ENCODE data around the gene EDC3.
"Not testable (repeated sequence)": the region's sequence is repeated elsewhere in the genome, so short reads cannot be mapped to it uniquely, and the experiment has no call there.

EDC3 gene

DNA sequence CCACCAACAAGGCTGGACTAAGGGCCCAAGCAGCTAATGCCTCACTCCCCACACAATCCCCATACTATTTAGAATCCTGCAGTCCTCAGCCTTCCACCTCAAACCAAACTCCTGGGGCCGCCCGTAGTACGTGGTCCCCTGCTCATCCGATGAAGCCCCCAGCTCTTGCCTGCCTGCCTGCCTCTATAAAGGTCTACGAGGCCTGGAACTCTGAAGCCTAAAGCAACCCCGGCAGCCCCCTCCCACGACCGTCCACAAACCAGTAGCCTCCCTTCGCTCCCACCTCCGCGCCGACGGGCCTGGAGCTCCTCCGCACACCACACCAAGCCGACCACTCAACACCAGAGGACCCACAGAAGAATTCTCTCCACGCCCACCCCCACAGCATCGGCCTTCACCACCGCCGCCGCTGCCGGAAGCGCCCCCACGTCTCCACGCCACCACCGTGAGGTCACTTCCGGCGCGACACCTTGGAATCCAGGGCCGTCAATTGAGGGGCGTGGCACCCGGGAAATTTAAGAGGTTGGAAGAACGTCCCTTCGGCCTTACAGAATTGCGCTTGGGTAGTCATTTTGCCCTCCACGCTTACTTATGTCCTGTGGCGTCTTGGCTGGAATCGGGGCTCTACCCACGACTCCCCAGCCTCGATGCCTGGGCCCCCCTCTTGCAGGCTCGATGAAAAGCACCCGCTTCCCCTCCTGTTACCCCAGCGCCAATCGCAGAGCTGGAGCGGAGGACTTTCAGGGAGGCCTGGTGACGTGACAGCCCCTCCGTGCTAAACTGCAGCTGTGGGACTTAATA is at the start of gene EDC3:
TSS of gene EDC3 (minus strand) at position 428 of the 801 bp plus-strand sequence. CDS start 20,900 bp downstream, outside the sequence.
- DNase-seq, result peak; percentile 95

GRCh38 chr15:74742422-74742821 is 46.6 kb upstream of the EDC3 start:
- no peak for DNase-seq

DNA sequence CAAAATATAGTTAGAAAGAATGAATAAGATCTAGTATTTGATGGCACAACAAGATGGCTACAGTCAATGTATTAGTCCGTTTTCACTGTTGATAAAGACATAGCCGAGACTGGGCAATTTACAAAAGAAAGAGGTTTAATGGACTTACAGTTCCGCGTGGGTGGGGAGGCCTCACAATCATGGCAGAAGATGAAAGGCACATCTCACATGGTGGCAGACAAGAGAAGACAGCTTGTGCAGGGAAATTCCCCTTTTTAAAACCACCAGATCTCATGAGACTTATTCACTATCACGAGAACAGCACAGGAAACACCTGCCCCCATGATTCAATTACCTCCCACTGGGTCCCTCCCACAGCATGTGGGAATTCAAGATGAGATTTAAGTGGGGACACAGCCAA is 42.4 kb upstream of the EDC3 start:
- DNase-seq, result not testable (repeated sequence)

DNA sequence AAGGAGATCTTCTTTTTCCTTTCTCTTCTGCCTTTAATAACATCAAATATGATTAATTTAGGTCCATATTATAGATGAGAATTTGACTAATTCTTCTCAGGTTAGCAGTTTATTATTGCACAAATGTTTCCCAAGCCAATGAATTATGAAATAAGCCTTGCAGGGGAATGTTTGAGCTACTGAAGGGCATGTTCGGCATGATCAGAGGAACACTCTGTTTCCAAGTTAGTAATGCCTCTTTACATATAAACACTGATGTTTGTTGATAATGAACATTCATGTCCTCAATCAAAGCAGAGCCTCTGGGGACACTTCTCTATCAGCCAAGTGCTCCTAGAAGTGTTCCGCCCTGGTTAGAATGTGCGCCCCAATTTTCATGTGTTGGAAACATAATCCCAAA is 39.5 kb upstream of the EDC3 start:
- no peak for DNase-seq

- DNase-seq, result no peak
Measured at GRCh38 chr15:74733269-74733668, 37.4 kb upstream of the EDC3 start.

- no peak for DNase-seq
Measured at GRCh38 chr15:74732846-74733245, 37.0 kb upstream of the EDC3 start.

- DNase-seq, result no peak
Measured at GRCh38 chr15:74730619-74731316, 34.9 kb upstream of the EDC3 start.

DNA sequence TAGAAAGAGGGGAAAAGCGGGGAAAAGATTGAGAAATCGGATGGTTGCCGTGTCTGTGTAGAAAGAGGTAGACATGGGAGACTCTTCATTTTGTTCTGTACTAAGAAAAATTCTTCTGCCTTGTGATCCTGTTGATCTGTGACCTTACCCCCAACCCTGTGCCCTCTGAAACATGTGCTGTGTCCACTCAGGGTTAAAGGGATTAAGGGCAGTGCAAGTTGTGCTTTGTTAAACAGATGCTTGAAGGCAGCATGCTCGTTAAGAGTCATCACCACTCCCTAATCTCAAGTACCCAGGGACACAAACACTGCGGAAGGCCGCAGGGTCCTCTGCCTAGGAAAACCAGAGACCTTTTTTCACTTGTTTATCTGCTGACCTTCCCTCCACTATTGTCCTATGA is 33.5 kb upstream of the EDC3 start:
- not testable (repeated sequence) for DNase-seq

DNA sequence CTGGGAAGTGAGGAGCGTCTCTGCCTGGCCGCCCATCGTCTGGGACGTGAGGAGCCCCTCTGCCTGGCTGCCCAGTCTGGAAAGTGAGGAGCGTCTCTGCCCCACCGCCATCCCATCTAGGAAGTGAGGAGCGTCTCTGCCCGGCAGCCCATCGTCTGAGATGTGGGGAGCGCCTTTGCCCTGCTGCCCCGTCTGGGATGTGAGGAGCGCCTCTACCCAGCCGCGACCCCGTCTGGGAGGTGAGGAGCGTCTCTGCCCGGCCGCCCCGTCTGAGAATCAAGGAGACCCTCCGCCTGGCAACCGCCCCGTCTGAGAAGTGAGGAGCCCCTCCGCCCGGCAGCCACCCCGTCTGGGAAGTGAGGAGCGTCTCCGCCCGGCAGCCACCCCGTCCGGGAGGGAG is 32.9 kb upstream of the EDC3 start:
- not testable (repeated sequence) for DNase-seq

GRCh38 chr15:74727727-74728126 is 31.9 kb upstream of the EDC3 start:
- peak; percentile 62 for DNase-seq

DNA sequence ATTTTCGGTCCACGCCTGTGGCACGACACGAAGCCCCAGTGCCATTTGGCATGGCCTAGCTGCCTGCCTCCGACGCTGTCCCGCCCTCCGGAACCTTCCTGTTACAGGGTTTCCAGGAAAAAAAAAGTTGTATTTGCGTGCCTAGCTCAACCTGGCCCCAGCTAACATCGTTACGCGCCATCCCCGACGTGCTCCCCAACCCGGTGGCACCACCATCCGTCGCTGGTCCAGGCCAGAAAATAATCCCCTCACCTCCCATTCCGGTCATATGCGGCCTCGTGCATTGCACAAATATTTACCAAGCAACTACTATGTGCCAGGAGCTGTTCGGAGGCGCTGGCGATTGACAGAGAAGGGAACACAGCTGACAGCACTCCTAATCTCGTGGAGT is 30.9 kb upstream of the EDC3 start:
- no peak for DNase-seq

DNA sequence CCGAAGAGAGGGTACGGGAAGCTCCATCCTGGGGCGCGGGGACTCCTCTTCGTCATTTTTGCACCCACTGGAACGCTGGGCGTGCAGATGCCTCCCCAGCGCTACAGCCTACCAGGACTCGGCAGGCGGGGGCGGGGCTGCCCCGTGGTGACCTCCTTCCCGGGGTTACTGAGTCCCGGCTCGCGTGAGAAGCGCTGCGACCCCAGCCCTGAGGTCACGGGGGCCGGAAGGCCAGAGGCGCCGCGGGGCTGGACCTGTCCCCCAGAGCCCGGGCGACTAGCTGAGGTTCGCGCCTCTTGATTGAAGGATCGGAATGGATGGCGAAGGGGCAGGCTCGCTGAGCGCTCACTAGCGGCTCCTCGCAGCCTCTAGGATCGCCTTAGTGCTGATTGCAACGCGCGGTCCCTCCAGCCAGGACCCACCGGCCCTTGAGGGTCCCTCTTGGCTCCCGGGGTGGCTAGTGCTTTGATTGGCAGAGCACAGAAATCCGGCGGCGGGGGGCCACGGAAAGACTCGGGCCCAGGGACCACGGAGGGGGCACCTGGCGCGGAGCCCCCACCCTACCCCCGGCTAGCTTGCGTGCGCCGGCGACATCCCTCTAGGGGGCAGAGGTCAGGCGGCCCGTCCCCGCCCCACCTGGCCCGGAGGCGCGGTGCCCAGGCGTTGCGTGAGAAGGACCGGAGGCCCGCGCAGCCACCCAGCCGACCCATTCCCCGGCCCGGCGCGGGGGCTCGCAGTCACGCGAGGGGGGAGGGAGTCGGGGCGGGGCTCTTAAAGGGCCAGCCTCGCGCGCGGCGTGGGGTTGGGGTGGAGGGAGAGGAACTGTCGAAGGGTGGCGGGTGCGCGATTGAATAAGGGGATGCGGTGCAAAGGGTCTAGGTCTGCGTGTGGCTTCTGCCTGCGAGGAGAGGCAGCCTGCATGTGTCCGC is 30.3 kb upstream of the EDC3 start:
- DNase-seq, result peak; percentile 76

DNA sequence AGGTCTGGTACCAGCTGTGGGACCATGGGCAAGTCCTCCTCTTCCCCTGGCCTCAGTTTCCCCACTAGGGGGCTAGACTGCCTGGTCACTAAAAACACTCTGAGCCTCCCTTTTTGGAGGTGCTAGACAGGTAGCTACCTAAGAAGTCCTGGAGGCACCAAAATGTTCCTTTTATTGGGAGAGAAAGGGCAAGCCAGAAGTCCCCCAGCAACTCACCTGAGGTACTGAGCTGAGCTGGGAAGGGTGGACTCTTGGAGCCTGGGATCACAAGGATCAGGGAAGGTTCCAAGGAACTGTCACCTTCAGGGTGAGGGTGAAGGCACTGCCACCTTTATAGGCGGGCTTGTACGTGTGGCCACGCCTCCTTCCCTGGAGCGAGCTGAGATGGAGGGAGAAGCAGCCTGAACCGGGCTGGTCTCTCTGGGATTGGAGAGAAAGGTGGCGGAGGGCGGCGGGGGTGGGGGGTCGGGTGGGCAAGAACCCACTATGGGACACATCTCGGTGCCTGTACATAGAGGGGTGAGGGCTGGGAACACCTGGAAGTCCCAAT is 29.5 kb upstream of the EDC3 start, which contains the start of gene CYP1A1:
TSS of gene CYP1A1 (minus strand) at position 304 of the 550 bp plus-strand sequence. CDS start 2,431 bp downstream, outside the sequence.
- DNase-seq, result peak; percentile 62

DNA sequence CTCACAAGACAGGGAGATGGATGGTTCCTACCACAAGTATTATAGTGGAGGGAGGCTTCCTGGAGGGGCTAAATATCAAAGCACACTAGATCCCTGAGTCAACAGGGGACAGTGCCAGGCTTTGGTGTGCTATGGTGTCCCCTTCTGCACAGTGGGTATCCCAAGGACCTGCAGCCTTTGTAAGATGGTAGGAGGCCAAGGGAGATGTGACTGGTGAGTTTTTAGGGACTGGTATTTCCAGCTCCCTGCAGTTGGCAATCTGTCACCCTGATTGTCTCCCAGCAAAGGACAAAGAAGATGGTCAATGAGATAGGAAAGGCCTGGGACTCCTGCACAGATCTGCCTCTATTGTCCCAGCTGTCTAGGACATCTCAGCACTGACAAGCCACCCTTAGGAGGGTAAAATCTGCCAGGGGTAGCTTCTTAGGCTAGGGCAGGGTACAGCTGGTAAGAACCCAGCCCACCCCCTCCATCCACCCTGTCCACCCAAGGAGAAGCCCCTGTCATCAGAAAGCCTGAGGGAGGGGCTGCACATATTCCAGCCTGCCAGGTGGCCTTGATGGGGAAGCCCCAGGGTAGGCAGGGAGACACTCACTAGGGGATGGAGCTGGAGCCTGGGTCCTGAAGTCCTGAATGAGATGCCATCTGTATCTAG is 28.9 kb upstream of the EDC3 start:
- no peak for DNase-seq

DNA sequence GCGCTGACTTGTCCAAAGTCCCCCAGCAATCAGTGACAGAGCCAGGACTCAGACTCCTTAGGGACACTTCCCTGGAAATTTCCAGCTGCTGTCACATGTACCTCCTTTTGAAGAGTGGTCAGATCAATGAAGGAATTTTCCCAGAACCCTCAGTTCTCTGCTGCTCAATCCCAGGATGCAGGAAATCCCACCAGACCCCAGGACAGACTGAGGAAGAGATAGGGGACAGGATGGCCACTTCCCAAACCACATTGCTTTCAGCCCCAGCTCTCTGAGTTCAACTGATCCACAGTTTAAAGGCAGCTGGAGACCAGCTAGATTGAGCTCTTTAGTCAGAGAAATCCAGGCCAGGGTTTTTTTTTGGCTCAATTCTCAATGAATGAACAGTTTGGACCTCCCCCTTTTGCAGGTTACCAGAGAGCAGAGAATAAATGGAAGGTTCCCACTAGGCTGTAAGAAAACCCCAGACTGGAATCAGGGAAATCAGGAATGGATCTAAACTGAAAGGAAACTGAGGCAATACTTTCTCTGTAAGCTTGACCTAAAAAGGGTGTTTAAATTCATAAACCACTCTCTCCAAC is 28.0 kb upstream of the EDC3 start:
- DNase-seq, result peak; percentile 79

GRCh38 chr15:74723187-74723586 is 27.4 kb upstream of the EDC3 start:
- DNase-seq, result no peak

DNA sequence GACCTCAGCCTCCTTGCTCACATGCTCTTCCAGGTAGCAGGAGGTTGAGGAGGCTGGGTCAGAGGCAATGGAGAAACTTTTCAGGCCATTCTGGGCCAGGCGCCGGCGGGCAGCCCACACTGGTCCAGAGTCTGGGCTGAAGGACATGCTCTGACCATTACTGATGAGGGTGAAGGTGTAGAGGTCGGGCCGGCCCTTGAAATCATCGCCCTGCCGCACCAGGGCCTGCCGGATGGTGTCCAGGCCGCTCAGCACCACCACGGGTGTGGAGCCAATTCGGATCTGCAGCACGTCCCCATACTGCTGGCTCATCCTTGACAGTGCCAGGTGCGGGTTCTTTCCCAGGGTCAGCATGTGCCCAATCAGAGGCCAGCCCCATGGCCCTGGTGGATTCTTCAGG is 26.8 kb upstream of the EDC3 start:
- DNase-seq, result no peak

GRCh38 chr15:74716651-74717050 is 20.8 kb upstream of the EDC3 start:
- DNase-seq, result no peak

- no peak for DNase-seq
Measured at GRCh38 chr15:74712311-74712710, 16.5 kb upstream of the EDC3 start.

- no peak for DNase-seq
Measured at GRCh38 chr15:74710319-74711094, 14.7 kb upstream of the EDC3 start.

DNA sequence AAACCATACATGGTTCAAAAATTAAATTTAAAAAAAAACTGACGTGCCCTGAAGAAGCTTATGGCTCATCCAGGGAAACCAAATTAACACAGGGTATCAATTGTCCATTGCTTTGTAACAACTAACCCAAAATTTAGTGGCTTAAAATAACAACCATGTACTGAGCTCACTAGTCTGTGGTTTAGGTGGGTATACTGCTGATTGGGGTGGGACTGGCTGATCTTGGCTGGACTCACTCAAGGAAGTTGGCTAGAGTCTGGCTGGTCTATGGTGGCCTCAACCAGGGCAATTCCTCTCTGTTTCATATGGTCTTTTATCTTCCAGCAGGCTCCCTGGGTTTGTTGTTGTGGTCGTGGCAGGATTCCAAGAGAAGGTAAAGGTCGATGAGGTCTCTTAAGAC is 14.1 kb upstream of the EDC3 start:
- no peak for DNase-seq
